OCI-LY1 (cell line): ENCODE data around the gene ITGA7.
A peak's percentile ranks its signal among the peaks of the same experiment; 100 is the strongest.

ENCODE experiments used
- H2AFZ ChIP-seq: fragments of 200-600 bp; sonication (generic), shearing (Covaris generic); 2 replicates; pipeline ENCODE4 v1.6.0; 2014; ENCODE audit warnings: antibody characterized with exemption, mild to moderate bottlenecking, low read length
- H3F3A ChIP-seq: fragments of 200-600 bp; sonication (generic), shearing (Covaris generic); 2 replicates; pipeline ENCODE4 v1.6.0; 2014; ENCODE audit warnings: mild to moderate bottlenecking, antibody characterized with exemption, low read length, moderate library complexity; ENCODE audit not compliant: insufficient read depth
- H3K27ac ChIP-seq: fragments of 200-600 bp; sonication (generic); 2 replicates; pipeline ENCODE4 v1.5.1; 2014; ENCODE audit warnings: low read length, mixed run types, mild to moderate bottlenecking, low read depth; ENCODE audit not compliant: poor library complexity, severe bottlenecking
- H3K27me3 ChIP-seq: fragments of 200-600 bp; sonication (generic); 2 replicates; pipeline ENCODE4 v1.6.0; 2014; ENCODE audit warnings: antibody characterized with exemption, mild to moderate bottlenecking, low read length, moderate library complexity; ENCODE audit not compliant: insufficient read depth
- H3K36me3 ChIP-seq: fragments of 200-600 bp; sonication (generic); 2 replicates; pipeline ENCODE4 v1.6.1; 2014; ENCODE audit warnings: mild to moderate bottlenecking, antibody characterized with exemption, low read length, moderate library complexity, mixed read lengths; ENCODE audit not compliant: insufficient read depth
- H3K4me1 ChIP-seq: fragments of 200-600 bp; sonication (generic); 2 replicates; pipeline ENCODE4 v1.5.1; 2014; ENCODE audit warnings: mild to moderate bottlenecking, low read length, moderate library complexity; ENCODE audit not compliant: insufficient read depth, severe bottlenecking
- H3K4me2 ChIP-seq: fragments of 200-600 bp; sonication (generic), shearing (Covaris generic); 2 replicates; pipeline ENCODE4 v1.6.1; 2014; ENCODE audit warnings: low read length
- H3K4me3 ChIP-seq: fragments of 200-600 bp; sonication (generic); 2 replicates; pipeline ENCODE4 v1.5.1; 2014; ENCODE audit warnings: low read length, low read depth, mild to moderate bottlenecking, mixed read lengths; ENCODE audit not compliant: poor library complexity, severe bottlenecking
- H3K79me2 ChIP-seq: fragments of 200-600 bp; shearing (Covaris generic); 2 replicates; pipeline ENCODE4 v1.6.1; 2016; ENCODE audit warnings: mixed run types, low read length, mixed read lengths; ENCODE audit not compliant: insufficient read depth
- H3K9ac ChIP-seq: fragments of 200-600 bp; sonication (generic), shearing (Covaris generic); 2 replicates; pipeline ENCODE4 v1.6.1; 2014; ENCODE audit warnings: mild to moderate bottlenecking, low read length, mixed read lengths
- H3K9me2 ChIP-seq: fragments of 200-600 bp; sonication (generic), shearing (Covaris generic); 2 replicates; pipeline ENCODE4 v1.6.1; 2014; ENCODE audit warnings: low read depth, mild to moderate bottlenecking, low read length, mixed read lengths
- H3K9me3 ChIP-seq: fragments of 200-600 bp; shearing (Covaris generic); 2 replicates; pipeline ENCODE4 v1.6.1; 2014; ENCODE audit warnings: low read length, mixed read lengths
- H4K20me1 ChIP-seq: fragments of 200-600 bp; sonication (generic), shearing (Covaris generic); 2 replicates; pipeline ENCODE4 v1.6.0; 2016; ENCODE audit warnings: mild to moderate bottlenecking, low read length; ENCODE audit not compliant: insufficient read depth
- CTCF ChIP-seq: fragments of 200-600 bp; sonication (generic), shearing (Covaris generic); IDR thresholded peaks from 2 replicates; pipeline ENCODE4 v1.5.1; 2017; ENCODE audit warnings: mild to moderate bottlenecking, antibody characterized with exemption, low read length, moderate library complexity, mixed read lengths
- EZH2 ChIP-seq: fragments of 200-600 bp; sonication (generic), shearing (Covaris generic); IDR thresholded peaks from 2 replicates; pipeline ENCODE4 v1.8.0; 2017; ENCODE audit warnings: borderline replicate concordance, mixed run types, mild to moderate bottlenecking, antibody characterized with exemption, low read length, moderate library complexity, mixed read lengths

ITGA7 gene

GRCh38 chr12:55744340-55745030 lies 36.8 kb upstream of the ITGA7 start:
- no peak for TF ChIP-seq CTCF
- TF ChIP-seq EZH2 = no peak
- no peaks in the 10 kb centered on the region for H3K9me3 ChIP-seq
- H3K4me2 ChIP-seq = peak overlapping the region; percentile 92
- H3K79me2 ChIP-seq = no peaks in the 10 kb centered on the region
- no peaks in the 10 kb centered on the region for H3F3A ChIP-seq
- H3K27me3 ChIP-seq = peaks cover 7% of the 10 kb centered on the region
- peaks cover 34% of the 10 kb centered on the region for H3K4me1 ChIP-seq
- H3K36me3 ChIP-seq = no peaks in the 10 kb centered on the region
- no peak overlapping the region for H2AFZ ChIP-seq
- H4K20me1 ChIP-seq = no peaks in the 10 kb centered on the region
- H3K27ac ChIP-seq = no peak overlapping the region
- no peaks in the 10 kb centered on the region for H3K9me2 ChIP-seq
- H3K9ac ChIP-seq = peak overlapping the region; percentile 60; the same call in 1 of the 2 replicates
- peak overlapping the region; percentile 66 for H3K4me3 ChIP-seq

- no peaks in the 10 kb centered on the region for H3K9me2 ChIP-seq
- H3K9ac ChIP-seq = peak overlapping the region; percentile 60
- H2AFZ ChIP-seq = no peak overlapping the region
- no peak for TF ChIP-seq EZH2
- peak; percentile 10; the same call in 1 of the 2 replicates for TF ChIP-seq CTCF
- no peaks in the 10 kb centered on the region for H4K20me1 ChIP-seq
- no peaks in the 10 kb centered on the region for H3F3A ChIP-seq
- H3K79me2 ChIP-seq = no peaks in the 10 kb centered on the region
- peak overlapping the region; percentile 66 for H3K4me3 ChIP-seq
- H3K36me3 ChIP-seq = no peaks in the 10 kb centered on the region
- H3K9me3 ChIP-seq = no peaks in the 10 kb centered on the region
- no peak overlapping the region for H3K27ac ChIP-seq
- H3K4me1 ChIP-seq = peaks cover 34% of the 10 kb centered on the region
- peaks cover 7% of the 10 kb centered on the region for H3K27me3 ChIP-seq
- peak overlapping the region; percentile 92 for H3K4me2 ChIP-seq
Measured at GRCh38 chr12:55743406-55744339, 36.0 kb upstream of the ITGA7 start.

- Histone ChIP-seq H3K9me3 (no peaks in the 10 kb centered on the region), H3K4me1 (peaks cover 42% of the 10 kb centered on the region), H3K79me2 (no peaks in the 10 kb centered on the region), H4K20me1 (no peaks in the 10 kb centered on the region), H3K4me2 (peak within 1 kb of the TSS; percentile 92), H3K9ac (peak within 1 kb of the TSS; percentile 60), H3K27ac (no peak within 1 kb of the TSS), H3F3A (no peaks in the 10 kb centered on the region), H3K27me3 (peaks cover 7% of the 10 kb centered on the region), H3K36me3 (no peaks in the 10 kb centered on the region), H3K4me3 (peak within 1 kb of the TSS; percentile 66), H2AFZ (no peak within 1 kb of the TSS), H3K9me2 (no peaks in the 10 kb centered on the region)
- TF ChIP-seq EZH2 = no peak
- TF ChIP-seq CTCF = no peak
Measured at GRCh38 chr12:55742719-55743405, 35.2 kb upstream of the ITGA7 start, which contains the start of gene GDF11. GDF11 (plus strand) TSS chr12:55743122; CDS start chr12:55743317, 195 bp downstream.
